Central memory CD8-positive, alpha-beta T cell (primary cell): ENCODE measurements around the gene IDH3B.

Experiments used
- ATAC-seq: fragments of 150-1000 bp; cut with Tn5 transposase; replicated peaks from 2 replicates; pipeline ENCODE4 v1.10.0; 2022; ENCODE audit warnings: mild to moderate bottlenecking, moderate FRiP score, moderate number of reproducible peaks; ENCODE audit not compliant: poor library complexity, severe bottlenecking; ENCODE audit errors: extremely low read depth
- DNase-seq, 2 donors: peaks; one replicate each; pipeline ENCODE4 v3.0.0; 2021; ENCODE audit warnings: low spot score in 2 of 2
- H3K27ac Mint-ChIP-seq: one replicate; pipeline ENCODE4 v1.8.0; 2022; ENCODE audit warnings: low read depth, mild to moderate bottlenecking, moderate library complexity, mixed read lengths
- H3K27me3 Mint-ChIP-seq: one replicate; pipeline ENCODE4 v1.8.0; 2022; ENCODE audit warnings: mixed read lengths
- H3K36me3 Mint-ChIP-seq: one replicate; pipeline ENCODE4 v1.8.0; 2022; ENCODE audit warnings: mild to moderate bottlenecking, moderate library complexity, mixed read lengths; ENCODE audit not compliant: insufficient read depth
- H3K4me1 Mint-ChIP-seq: one replicate; pipeline ENCODE4 v1.8.0; 2022; ENCODE audit warnings: mixed read lengths
- H3K4me3 Mint-ChIP-seq: one replicate; pipeline ENCODE4 v1.8.0; 2022; ENCODE audit warnings: mild to moderate bottlenecking, moderate library complexity, mixed read lengths
- H3K9me3 Mint-ChIP-seq: one replicate; pipeline ENCODE4 v1.8.0; 2022; ENCODE audit warnings: mixed read lengths

The IDH3B gene

DNA sequence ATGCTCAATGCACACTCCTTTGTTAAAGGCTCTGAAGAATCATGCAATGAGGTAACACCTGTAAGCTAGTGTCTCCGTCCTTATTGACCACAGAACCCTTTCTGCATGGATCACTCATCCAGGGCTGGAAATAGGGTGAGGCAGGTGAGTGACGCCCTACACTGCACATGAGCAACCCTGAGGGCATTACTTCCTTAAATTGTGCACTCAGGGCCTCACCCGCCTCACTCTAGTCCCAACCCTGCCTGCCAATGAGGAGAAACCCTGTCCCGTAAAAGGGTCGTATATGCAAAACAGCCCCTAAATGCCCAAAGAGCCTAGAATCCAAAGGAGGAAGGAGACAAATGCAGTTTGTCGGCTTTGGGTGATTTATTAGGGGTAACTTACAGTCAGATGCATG lies 45.2 kb downstream of the IDH3B start:
- DNase-seq (no peak), ATAC-seq (no peak)
- no peaks in the 10 kb centered on the region for H3K36me3 Mint-ChIP-seq
- H3K27ac Mint-ChIP-seq: no peak overlapping the region
- H3K9me3 Mint-ChIP-seq: no peaks in the 10 kb centered on the region
- no peak overlapping the region for H3K4me3 Mint-ChIP-seq
- no peaks in the 10 kb centered on the region for H3K4me1 Mint-ChIP-seq
- H3K27me3 Mint-ChIP-seq: peaks cover 65% of the 10 kb centered on the region

GRCh38 chr20:2617099-2617714 lies 46.8 kb downstream of the IDH3B start:
- DNase-seq (no peak), ATAC-seq (no peak)
- no peak overlapping the region for H3K27ac Mint-ChIP-seq
- H3K4me1 Mint-ChIP-seq: no peaks in the 10 kb centered on the region
- H3K9me3 Mint-ChIP-seq: no peaks in the 10 kb centered on the region
- no peak overlapping the region for H3K4me3 Mint-ChIP-seq
- no peaks in the 10 kb centered on the region for H3K36me3 Mint-ChIP-seq
- H3K27me3 Mint-ChIP-seq: peaks cover 60% of the 10 kb centered on the region

DNA sequence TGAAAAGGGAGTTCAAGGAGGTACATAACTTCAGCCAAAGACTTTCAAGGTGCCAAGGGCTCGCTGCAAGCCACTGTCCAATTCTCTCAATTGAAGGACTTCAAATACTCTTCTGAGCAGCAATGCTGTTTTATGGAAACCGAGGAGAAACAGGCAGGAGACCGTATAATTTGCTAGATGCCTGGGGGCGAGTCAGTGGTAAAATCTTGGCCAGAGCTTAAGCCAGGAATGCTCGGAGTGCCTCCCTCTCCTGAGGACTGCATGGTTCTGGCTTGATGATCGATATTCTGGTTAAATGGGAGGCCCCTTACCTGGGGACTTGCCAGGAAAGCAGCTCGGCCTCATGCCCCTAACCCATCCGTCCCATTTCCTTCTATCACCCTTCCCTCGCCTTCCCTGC lies 47.4 kb downstream of the IDH3B start:
- Mint-ChIP-seq H3K4me1 (no peaks in the 10 kb centered on the region), H3K4me3 (no peak overlapping the region), H3K27me3 (peaks cover 65% of the 10 kb centered on the region), H3K9me3 (no peaks in the 10 kb centered on the region), H3K27ac (no peak overlapping the region), H3K36me3 (no peaks in the 10 kb centered on the region)
- DNase-seq (no peak), ATAC-seq (no peak)

- Mint-ChIP-seq H3K9me3 (peaks cover 5% of the 10 kb centered on the region), H3K4me3 (no peak overlapping the region), H3K27ac (no peak overlapping the region), H3K4me1 (no peaks in the 10 kb centered on the region), H3K36me3 (peaks cover 1% of the 10 kb centered on the region), H3K27me3 (peaks cover 61% of the 10 kb centered on the region)
- ATAC-seq (no peak), DNase-seq (no peak)
Measured at GRCh38 chr20:2612073-2612472, 51.9 kb downstream of the IDH3B start.

DNA sequence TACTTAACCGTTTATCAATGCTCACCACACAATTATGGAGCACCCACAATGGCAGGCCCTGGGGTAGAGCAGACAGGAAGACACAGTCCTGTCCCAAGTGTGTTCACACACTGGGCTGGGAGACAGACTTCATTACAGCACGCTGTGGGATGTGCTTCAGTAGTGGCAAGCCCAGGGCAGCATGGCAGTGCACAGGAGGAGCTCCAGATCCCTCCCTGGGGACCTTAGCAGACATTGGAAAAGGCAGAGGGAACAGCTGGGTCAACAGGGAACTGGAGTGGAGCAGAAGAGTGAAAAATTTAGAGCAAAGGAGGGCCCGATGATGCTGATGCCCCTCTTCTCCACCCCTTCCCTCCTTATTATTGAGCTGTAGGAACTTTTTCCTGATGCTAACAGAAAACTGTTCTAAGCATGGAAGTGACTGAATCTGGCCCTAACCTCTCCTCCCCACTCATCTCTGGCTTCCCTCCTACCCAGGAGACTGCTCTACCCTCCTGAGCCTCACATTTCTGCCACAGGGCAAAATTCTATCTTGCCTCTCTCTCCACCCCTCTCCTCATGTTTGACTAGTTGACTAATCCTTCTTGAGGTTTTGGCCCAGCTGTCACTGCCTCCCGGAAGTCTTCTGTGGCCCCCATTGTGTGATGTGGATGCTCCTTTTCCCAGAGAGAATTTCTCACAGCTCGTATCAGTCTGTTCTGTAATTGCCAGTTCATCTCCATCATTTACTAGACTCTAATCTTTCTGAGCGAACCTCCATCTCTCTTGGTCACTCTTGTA lies 52.9 kb downstream of the IDH3B start:
- no peaks in the 10 kb centered on the region for H3K4me1 Mint-ChIP-seq
- H3K9me3 Mint-ChIP-seq: peaks cover 12% of the 10 kb centered on the region
- no peak overlapping the region for H3K27ac Mint-ChIP-seq
- no peak overlapping the region for H3K4me3 Mint-ChIP-seq
- DNase-seq (no peak), ATAC-seq (no peak)
- peaks cover 1% of the 10 kb centered on the region for H3K36me3 Mint-ChIP-seq
- H3K27me3 Mint-ChIP-seq: peaks cover 51% of the 10 kb centered on the region

DNA sequence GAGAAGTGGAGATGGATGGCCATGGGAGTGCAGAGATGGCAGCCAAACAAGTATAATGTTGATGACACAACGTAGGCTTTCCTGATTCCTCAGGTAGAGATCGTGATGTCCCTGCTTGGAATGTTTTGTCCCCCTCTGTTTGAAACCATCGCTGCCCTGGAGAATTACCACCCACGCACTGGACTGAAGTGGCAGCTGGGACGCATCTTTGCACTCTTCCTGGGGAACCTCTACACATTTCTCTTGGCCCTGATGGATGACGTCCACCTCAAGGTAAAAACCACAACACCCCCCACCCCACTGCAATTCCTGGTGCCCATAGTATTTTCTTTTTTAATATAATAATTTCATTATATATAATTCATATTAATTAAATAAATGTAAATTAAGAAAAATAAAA lies 53.7 kb downstream of the IDH3B start:
- Mint-ChIP-seq H3K9me3 (peaks cover 12% of the 10 kb centered on the region), H3K27me3 (peaks cover 43% of the 10 kb centered on the region), H3K4me3 (no peak overlapping the region), H3K4me1 (no peaks in the 10 kb centered on the region), H3K27ac (no peak overlapping the region), H3K36me3 (peaks cover 1% of the 10 kb centered on the region)
- DNase-seq (no peak), ATAC-seq (no peak)
